ENCODE results near the gene TOX3.

Gene TOX3

DNA sequence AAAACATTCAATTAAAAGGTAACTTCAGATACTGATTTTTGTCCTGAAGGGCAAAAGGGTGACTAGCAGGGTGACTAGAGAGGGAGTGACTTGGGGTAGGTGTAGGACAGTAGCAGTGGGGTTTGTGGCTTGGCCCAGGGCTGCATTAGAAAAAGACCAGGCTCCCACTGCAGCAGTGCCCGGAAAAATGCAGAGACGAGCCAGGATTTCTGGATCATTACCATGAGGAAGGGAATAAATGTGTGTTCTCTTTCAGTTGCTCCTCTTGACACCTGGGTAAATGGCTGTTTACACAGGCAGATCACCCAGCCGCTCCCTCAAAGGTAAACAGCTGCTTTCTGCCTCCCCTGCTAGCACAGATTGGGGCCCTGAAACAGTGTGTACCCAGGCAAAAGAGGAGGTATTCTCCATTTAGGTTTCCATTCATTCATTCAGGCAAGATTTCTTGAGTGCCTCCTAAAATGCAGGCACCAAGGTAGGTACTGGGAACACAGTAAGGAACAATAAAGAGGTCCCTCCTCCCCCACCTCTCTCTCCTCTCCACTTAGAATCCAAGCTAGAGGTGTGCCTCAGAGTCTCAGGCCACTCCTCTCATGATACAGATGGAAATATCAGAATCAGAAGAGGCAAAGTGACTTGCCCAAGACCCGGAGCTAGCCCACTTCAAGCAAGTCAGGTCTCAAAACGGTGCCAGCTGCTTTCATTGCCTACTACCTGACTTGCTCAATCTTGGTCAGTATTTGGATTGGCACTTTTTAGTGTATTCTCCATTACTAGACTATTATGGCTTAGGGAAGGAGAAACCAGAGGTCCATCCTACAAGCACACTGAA is 15.2 kb upstream of the TOX3 start:
- no peak overlapping the region for H3K27ac ChIP-seq (ENCODE audit: low read depth, low read length)
- no peak overlapping the region for H4K5ac ChIP-seq (ENCODE audit: low read length)
- no peak overlapping the region for H2BK15ac ChIP-seq (replicated peaks; ENCODE audit: low read depth)
- DNase-seq = no peak
- no peak overlapping the region for H3K9ac ChIP-seq (ENCODE audit: low read length)
- no peaks in the 10 kb centered on the region for H3K79me1 ChIP-seq (ENCODE audit: low read length)
- no peaks in the 10 kb centered on the region for H3K4me1 ChIP-seq (ENCODE audit: control insufficient read depth, low read depth, low read length)
- H2BK5ac ChIP-seq (ENCODE audit: low read length) = no peak overlapping the region
- H3K36me3 ChIP-seq (ENCODE audit: control insufficient read depth, insufficient read depth, low read length) = no peaks in the 10 kb centered on the region
- H3K27me3 ChIP-seq (ENCODE audit: insufficient read depth, low read length, poor library complexity) = no peaks in the 10 kb centered on the region
- H3K4me2 ChIP-seq (ENCODE audit: low read length) = no peak overlapping the region
- no peak overlapping the region for H3K4ac ChIP-seq (ENCODE audit: low read depth, low read length)
- H4K8ac ChIP-seq (ENCODE audit: low read depth, low read length) = no peak overlapping the region
- H3K79me2 ChIP-seq (ENCODE audit: control insufficient read depth, insufficient read depth, low read length) = no peaks in the 10 kb centered on the region
- WGBS (ENCODE audit: extremely low coverage, insufficient coverage, low lambda C conversion rate) = no CpG with 5 or more reads among the region's 5 CpGs
- H3K56ac ChIP-seq (ENCODE audit: low read length) = no peak overlapping the region
- no peak overlapping the region for H2AK5ac ChIP-seq (ENCODE audit: low read length)
- H3K23ac ChIP-seq (ENCODE audit: low read length) = no peak overlapping the region
- no peak overlapping the region for H3K18ac ChIP-seq (ENCODE audit: low read length)
- no peak overlapping the region for H2BK120ac ChIP-seq (ENCODE audit: low read depth, low read length)
- no peak overlapping the region for H3K4me3 ChIP-seq (ENCODE audit: low read length)

DNA sequence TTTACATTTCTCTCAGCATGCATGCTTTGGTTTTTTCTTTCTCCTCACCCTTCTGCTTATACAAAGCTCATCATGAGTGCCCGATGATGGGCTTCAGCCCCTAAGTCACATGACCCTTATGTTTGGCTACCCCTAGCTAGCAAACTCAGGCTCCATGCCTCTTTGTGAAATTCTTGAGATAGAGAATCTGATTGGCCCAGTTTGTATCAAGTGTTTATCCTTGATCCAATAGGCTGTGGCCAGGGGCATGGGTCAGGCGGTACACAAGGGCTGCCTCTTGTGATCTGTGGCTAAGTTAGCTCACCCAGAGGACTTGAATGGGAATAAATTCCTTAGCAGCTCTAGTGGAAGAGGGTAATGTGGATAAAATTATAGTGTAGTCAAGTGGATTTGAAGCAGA is 11.5 kb upstream of the TOX3 start:
- Histone ChIP-seq H3K27me3 (ENCODE audit: insufficient read depth, low read length, poor library complexity) (no peaks in the 10 kb centered on the region), H3K18ac (ENCODE audit: low read length) (no peak overlapping the region), H3K23ac (ENCODE audit: low read length) (no peak overlapping the region), H3K4ac (ENCODE audit: low read depth, low read length) (no peak overlapping the region), H2BK120ac (ENCODE audit: low read depth, low read length) (no peak overlapping the region), H3K56ac (ENCODE audit: low read length) (no peak overlapping the region), H3K4me2 (ENCODE audit: low read length) (no peak overlapping the region), H3K9ac (ENCODE audit: low read length) (no peak overlapping the region), H3K27ac (ENCODE audit: low read depth, low read length) (no peak overlapping the region), H3K4me3 (ENCODE audit: low read length) (no peak overlapping the region), H2BK5ac (ENCODE audit: low read length) (no peak overlapping the region), H2BK15ac (replicated peaks; ENCODE audit: low read depth) (no peak overlapping the region), H3K79me1 (ENCODE audit: low read length) (no peaks in the 10 kb centered on the region), H4K5ac (ENCODE audit: low read length) (no peak overlapping the region), H3K36me3 (ENCODE audit: control insufficient read depth, insufficient read depth, low read length) (no peaks in the 10 kb centered on the region), H4K8ac (ENCODE audit: low read depth, low read length) (no peak overlapping the region), H2AK5ac (ENCODE audit: low read length) (no peak overlapping the region), H3K79me2 (ENCODE audit: control insufficient read depth, insufficient read depth, low read length) (no peaks in the 10 kb centered on the region), H3K4me1 (ENCODE audit: control insufficient read depth, low read depth, low read length) (no peaks in the 10 kb centered on the region)
- WGBS (ENCODE audit: extremely low coverage, insufficient coverage, low lambda C conversion rate) = no CpG with 5 or more reads among the region's 2 CpGs
- DNase-seq = no peak

DNA sequence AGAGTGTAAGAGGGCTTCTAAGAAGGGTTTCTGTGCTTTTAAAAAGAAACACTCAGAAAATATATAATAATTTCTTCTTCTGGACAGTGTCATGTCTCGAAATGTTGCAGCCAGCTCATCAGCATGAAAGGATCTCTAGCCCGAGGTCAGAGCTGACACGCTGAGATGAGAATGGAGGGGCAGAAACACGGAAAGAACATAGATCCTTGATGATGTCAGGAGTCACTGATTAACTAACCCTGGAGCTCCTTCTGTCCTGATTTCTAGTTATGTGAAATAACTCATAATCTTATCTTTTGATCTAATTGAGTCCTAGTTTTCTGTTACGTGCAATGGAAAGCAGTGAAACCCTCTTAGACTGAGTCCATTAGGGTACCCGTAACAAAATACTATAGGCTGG is 10.3 kb upstream of the TOX3 start:
- no peaks in the 10 kb centered on the region for H3K79me1 ChIP-seq (ENCODE audit: low read length)
- no peak for DNase-seq
- no peaks in the 10 kb centered on the region for H3K36me3 ChIP-seq (ENCODE audit: control insufficient read depth, insufficient read depth, low read length)
- H3K4me1 ChIP-seq (ENCODE audit: control insufficient read depth, low read depth, low read length) = no peaks in the 10 kb centered on the region
- H3K27me3 ChIP-seq (ENCODE audit: insufficient read depth, low read length, poor library complexity) = no peaks in the 10 kb centered on the region
- H3K4me3 ChIP-seq (ENCODE audit: low read length) = no peak overlapping the region
- H2AK5ac ChIP-seq (ENCODE audit: low read length) = no peak overlapping the region
- no peak overlapping the region for H3K18ac ChIP-seq (ENCODE audit: low read length)
- no peak overlapping the region for H3K27ac ChIP-seq (ENCODE audit: low read depth, low read length)
- H2BK120ac ChIP-seq (ENCODE audit: low read depth, low read length) = no peak overlapping the region
- no peak overlapping the region for H4K8ac ChIP-seq (ENCODE audit: low read depth, low read length)
- H2BK15ac ChIP-seq (replicated peaks; ENCODE audit: low read depth) = no peak overlapping the region
- H3K79me2 ChIP-seq (ENCODE audit: control insufficient read depth, insufficient read depth, low read length) = no peaks in the 10 kb centered on the region
- H3K56ac ChIP-seq (ENCODE audit: low read length) = no peak overlapping the region
- no peak overlapping the region for H3K9ac ChIP-seq (ENCODE audit: low read length)
- H3K23ac ChIP-seq (ENCODE audit: low read length) = no peak overlapping the region
- H3K4me2 ChIP-seq (ENCODE audit: low read length) = no peak overlapping the region
- no peak overlapping the region for H3K4ac ChIP-seq (ENCODE audit: low read depth, low read length)
- WGBS (ENCODE audit: extremely low coverage, insufficient coverage, low lambda C conversion rate) = no CpG with 5 or more reads among the region's 6 CpGs
- no peak overlapping the region for H4K5ac ChIP-seq (ENCODE audit: low read length)
- H2BK5ac ChIP-seq (ENCODE audit: low read length) = no peak overlapping the region

DNA sequence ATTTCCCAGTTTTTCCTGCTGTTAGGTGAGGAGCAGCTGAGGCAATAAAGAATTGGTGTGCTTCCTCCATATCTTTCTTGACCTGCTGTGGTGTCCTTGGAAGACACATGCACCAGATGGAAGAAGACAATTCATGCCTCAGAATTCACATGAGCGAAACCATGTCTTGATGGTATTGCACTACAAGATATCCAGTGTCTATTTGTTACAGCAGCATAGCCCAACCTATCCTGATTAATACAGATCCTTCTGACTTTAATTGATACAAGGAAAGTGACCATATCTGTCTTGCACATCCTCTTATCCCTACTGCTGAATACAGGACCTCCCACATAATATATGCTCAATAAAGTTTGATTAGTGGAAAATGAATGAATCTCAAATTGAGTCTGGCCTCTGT is 9.1 kb upstream of the TOX3 start:
- Histone ChIP-seq H2AK5ac (ENCODE audit: low read length) (no peak overlapping the region), H2BK120ac (ENCODE audit: low read depth, low read length) (no peak overlapping the region), H3K23ac (ENCODE audit: low read length) (no peak overlapping the region), H3K36me3 (ENCODE audit: control insufficient read depth, insufficient read depth, low read length) (no peaks in the 10 kb centered on the region), H3K27me3 (ENCODE audit: insufficient read depth, low read length, poor library complexity) (no peaks in the 10 kb centered on the region), H3K56ac (ENCODE audit: low read length) (no peak overlapping the region), H3K79me2 (ENCODE audit: control insufficient read depth, insufficient read depth, low read length) (no peaks in the 10 kb centered on the region), H2BK5ac (ENCODE audit: low read length) (no peak overlapping the region), H3K27ac (ENCODE audit: low read depth, low read length) (no peak overlapping the region), H3K79me1 (ENCODE audit: low read length) (no peaks in the 10 kb centered on the region), H3K18ac (ENCODE audit: low read length) (no peak overlapping the region), H3K4me2 (ENCODE audit: low read length) (no peak overlapping the region), H3K9ac (ENCODE audit: low read length) (no peak overlapping the region), H3K4me3 (ENCODE audit: low read length) (no peak overlapping the region), H3K4ac (ENCODE audit: low read depth, low read length) (no peak overlapping the region), H4K5ac (ENCODE audit: low read length) (no peak overlapping the region), H4K8ac (ENCODE audit: low read depth, low read length) (no peak overlapping the region), H2BK15ac (replicated peaks; ENCODE audit: low read depth) (no peak overlapping the region), H3K4me1 (ENCODE audit: control insufficient read depth, low read depth, low read length) (no peaks in the 10 kb centered on the region)
- WGBS (ENCODE audit: extremely low coverage, insufficient coverage, low lambda C conversion rate) = no CpG with 5 or more reads among the region's 1 CpG
- no peak for DNase-seq

DNA sequence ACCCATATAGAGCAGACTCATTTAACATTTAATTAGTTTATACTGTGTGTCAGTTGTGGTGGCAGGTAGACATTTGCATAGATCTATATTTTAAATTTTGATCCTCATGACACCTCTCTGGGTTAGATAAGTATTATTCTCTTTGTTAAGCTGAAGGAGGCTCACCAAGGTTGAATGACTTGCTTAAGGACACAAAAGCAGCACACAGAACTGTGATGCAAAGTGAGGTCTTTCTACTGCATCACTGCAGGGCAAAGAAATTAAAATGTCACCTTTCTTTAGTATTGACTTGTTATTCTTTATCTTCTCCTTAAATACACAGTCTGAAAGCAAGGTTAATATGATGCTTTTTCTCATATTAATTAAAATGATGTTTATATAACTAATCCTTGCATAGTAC is 8.6 kb upstream of the TOX3 start:
- Histone ChIP-seq H3K23ac (ENCODE audit: low read length) (no peak overlapping the region), H4K8ac (ENCODE audit: low read depth, low read length) (no peak overlapping the region), H3K4me1 (ENCODE audit: control insufficient read depth, low read depth, low read length) (no peaks in the 10 kb centered on the region), H3K27me3 (ENCODE audit: insufficient read depth, low read length, poor library complexity) (no peaks in the 10 kb centered on the region), H2AK5ac (ENCODE audit: low read length) (no peak overlapping the region), H2BK120ac (ENCODE audit: low read depth, low read length) (no peak overlapping the region), H3K36me3 (ENCODE audit: control insufficient read depth, insufficient read depth, low read length) (no peaks in the 10 kb centered on the region), H2BK15ac (replicated peaks; ENCODE audit: low read depth) (no peak overlapping the region), H3K4me2 (ENCODE audit: low read length) (no peak overlapping the region), H3K79me2 (ENCODE audit: control insufficient read depth, insufficient read depth, low read length) (no peaks in the 10 kb centered on the region), H3K9ac (ENCODE audit: low read length) (no peak overlapping the region), H3K79me1 (ENCODE audit: low read length) (no peaks in the 10 kb centered on the region), H3K27ac (ENCODE audit: low read depth, low read length) (no peak overlapping the region), H3K18ac (ENCODE audit: low read length) (no peak overlapping the region), H4K5ac (ENCODE audit: low read length) (no peak overlapping the region), H3K4me3 (ENCODE audit: low read length) (no peak overlapping the region), H3K56ac (ENCODE audit: low read length) (no peak overlapping the region), H2BK5ac (ENCODE audit: low read length) (no peak overlapping the region), H3K4ac (ENCODE audit: low read depth, low read length) (no peak overlapping the region)
- DNase-seq = no peak

DNA sequence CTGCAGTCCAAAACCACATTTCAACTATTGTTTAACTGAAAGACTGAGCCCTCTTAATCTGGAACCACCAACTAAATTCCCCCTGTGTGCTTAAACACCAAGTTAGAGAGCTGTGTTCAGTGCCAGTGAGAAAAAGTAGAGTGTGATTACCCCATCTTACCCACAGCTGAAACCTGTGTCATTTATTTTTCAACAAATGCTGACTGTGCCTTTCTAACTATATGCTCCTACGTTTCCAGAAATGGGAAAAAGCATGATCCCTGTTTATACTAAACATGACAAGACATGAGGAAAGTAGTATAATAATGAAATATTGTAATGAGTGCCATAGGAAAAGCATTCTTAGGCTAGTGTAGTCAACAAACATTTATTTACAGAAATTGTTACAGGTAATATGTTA is 7.4 kb upstream of the TOX3 start:
- H3K79me1 ChIP-seq (ENCODE audit: low read length) = no peaks in the 10 kb centered on the region
- no peak overlapping the region for H3K4me3 ChIP-seq (ENCODE audit: low read length)
- DNase-seq = no peak
- H2AK5ac ChIP-seq (ENCODE audit: low read length) = no peak overlapping the region
- H3K18ac ChIP-seq (ENCODE audit: low read length) = no peak overlapping the region
- no peak overlapping the region for H4K8ac ChIP-seq (ENCODE audit: low read depth, low read length)
- peaks cover 2% of the 10 kb centered on the region for H3K4me1 ChIP-seq (ENCODE audit: control insufficient read depth, low read depth, low read length)
- H3K79me2 ChIP-seq (ENCODE audit: control insufficient read depth, insufficient read depth, low read length) = no peaks in the 10 kb centered on the region
- H2BK120ac ChIP-seq (ENCODE audit: low read depth, low read length) = no peak overlapping the region
- no peak overlapping the region for H3K4me2 ChIP-seq (ENCODE audit: low read length)
- H2BK15ac ChIP-seq (replicated peaks; ENCODE audit: low read depth) = no peak overlapping the region
- peaks cover 3% of the 10 kb centered on the region for H3K27me3 ChIP-seq (ENCODE audit: insufficient read depth, low read length, poor library complexity)
- no peak overlapping the region for H3K4ac ChIP-seq (ENCODE audit: low read depth, low read length)
- H2BK5ac ChIP-seq (ENCODE audit: low read length) = no peak overlapping the region
- no peak overlapping the region for H3K9ac ChIP-seq (ENCODE audit: low read length)
- H4K5ac ChIP-seq (ENCODE audit: low read length) = no peak overlapping the region
- no peak overlapping the region for H3K27ac ChIP-seq (ENCODE audit: low read depth, low read length)
- WGBS (ENCODE audit: extremely low coverage, insufficient coverage, low lambda C conversion rate) = no CpG with 5 or more reads among the region's 1 CpG
- no peak overlapping the region for H3K56ac ChIP-seq (ENCODE audit: low read length)
- no peaks in the 10 kb centered on the region for H3K36me3 ChIP-seq (ENCODE audit: control insufficient read depth, insufficient read depth, low read length)
- H3K23ac ChIP-seq (ENCODE audit: low read length) = no peak overlapping the region
